Erythroblast (primary cell): ENCODE results near the gene MIS12.

Experiments
- GATA1 ChIP-seq: IDR thresholded peaks from 2 replicates; pipeline ENCODE4 v1.6.1; 2011; ENCODE audit warnings: low read depth, mild to moderate bottlenecking, control low read depth, low read length, moderate library complexity
- POLR2A ChIP-seq: IDR thresholded peaks from 2 replicates; pipeline ENCODE4 v1.6.1; 2011; ENCODE audit warnings: mild to moderate bottlenecking, low read length

DNA sequence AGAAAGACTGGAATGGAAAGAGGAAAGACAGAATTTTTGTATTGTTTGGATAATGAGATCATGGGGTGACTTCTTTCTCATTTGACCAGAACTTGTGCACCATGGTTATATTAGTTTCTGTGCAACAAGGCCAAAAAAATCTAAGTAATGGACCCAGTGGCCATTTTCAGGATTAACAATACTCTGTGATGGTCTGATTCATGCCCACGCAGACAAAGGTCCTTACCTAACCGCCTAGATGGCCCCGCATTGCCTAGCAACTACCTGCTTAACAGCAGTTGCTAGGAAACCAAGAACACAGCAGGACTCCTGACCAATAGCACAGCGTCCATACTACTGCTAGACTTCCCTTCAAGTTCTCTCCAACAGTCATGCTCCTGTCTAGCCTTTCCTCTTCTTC is 22.4 kb downstream of the MIS12 start:
- TF ChIP-seq POLR2A: no peak
- no peak for TF ChIP-seq GATA1
